Measurements from ENCODE around the gene TM4SF18.

GRCh38 chr3:149377408-149378364 lies 44.2 kb upstream of the TM4SF18 start, which contains the start of gene TM4SF1:
- TF ChIP-seq, protein P1, sequence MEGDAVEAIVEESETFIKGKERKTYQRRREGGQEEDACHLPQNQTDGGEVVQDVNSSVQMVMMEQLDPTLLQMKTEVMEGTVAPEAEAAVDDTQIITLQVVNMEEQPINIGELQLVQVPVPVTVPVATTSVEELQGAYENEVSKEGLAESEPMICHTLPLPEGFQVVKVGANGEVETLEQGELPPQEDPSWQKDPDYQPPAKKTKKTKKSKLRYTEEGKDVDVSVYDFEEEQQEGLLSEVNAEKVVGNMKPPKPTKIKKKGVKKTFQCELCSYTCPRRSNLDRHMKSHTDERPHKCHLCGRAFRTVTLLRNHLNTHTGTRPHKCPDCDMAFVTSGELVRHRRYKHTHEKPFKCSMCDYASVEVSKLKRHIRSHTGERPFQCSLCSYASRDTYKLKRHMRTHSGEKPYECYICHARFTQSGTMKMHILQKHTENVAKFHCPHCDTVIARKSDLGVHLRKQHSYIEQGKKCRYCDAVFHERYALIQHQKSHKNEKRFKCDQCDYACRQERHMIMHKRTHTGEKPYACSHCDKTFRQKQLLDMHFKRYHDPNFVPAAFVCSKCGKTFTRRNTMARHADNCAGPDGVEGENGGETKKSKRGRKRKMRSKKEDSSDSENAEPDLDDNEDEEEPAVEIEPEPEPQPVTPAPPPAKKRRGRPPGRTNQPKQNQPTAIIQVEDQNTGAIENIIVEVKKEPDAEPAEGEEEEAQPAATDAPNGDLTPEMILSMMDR (IDR thresholded peaks at IDR 0.05) = no peak
- TF ChIP-seq POLR2A (IDR thresholded peaks at IDR 0.05) = peak in 1 of 2 donors; percentile 88
